MM.1S (cell line): ENCODE results near the gene BIRC7.

ENCODE experiments used
- DNase-seq: peaks from one replicate; pipeline ENCODE4 v3.0.0-alpha.2; 2015
- H2AFZ ChIP-seq: fragments of 300-600 bp; sonication (generic); 2 replicates; pipeline ENCODE4 v1.6.0; 2016; ENCODE audit warnings: antibody characterized with exemption, low read length
- H3F3A ChIP-seq: fragments of 300-600 bp; sonication (generic); 2 replicates; pipeline ENCODE4 v1.6.1; 2016; ENCODE audit warnings: mild to moderate bottlenecking, antibody characterized with exemption, low read length, moderate library complexity, mixed read lengths; ENCODE audit not compliant: insufficient read depth
- H3K27ac ChIP-seq: fragments of 300-600 bp; sonication (generic); 2 replicates; pipeline ENCODE4 v1.5.1; 2016; ENCODE audit warnings: mild to moderate bottlenecking, low read length
- H3K27me3 ChIP-seq: fragments of 300-600 bp; sonication (generic); replicated peaks from 2 replicates; pipeline ENCODE4 v1.6.0; 2016; ENCODE audit warnings: low read length; ENCODE audit not compliant: insufficient read depth
- H3K36me3 ChIP-seq: fragments of 300-600 bp; sonication (generic); replicated peaks from 2 replicates; pipeline ENCODE4 v1.6.1; 2016; ENCODE audit warnings: mild to moderate bottlenecking, low read length, mixed read lengths; ENCODE audit not compliant: insufficient read depth
- H3K4me1 ChIP-seq: fragments of 300-600 bp; sonication (generic); 2 replicates; pipeline ENCODE4 v1.6.1; 2016; ENCODE audit warnings: low read length, mixed read lengths
- H3K4me2 ChIP-seq: fragments of 300-600 bp; sonication (generic); 2 replicates; pipeline ENCODE4 v1.6.0; 2016; ENCODE audit warnings: low read depth, low read length
- H3K4me3 ChIP-seq: fragments of 300-600 bp; sonication (generic); 2 replicates; pipeline ENCODE4 v1.5.1; 2016; ENCODE audit warnings: low read length, mixed read lengths
- H3K79me2 ChIP-seq: fragments of 300-600 bp; sonication (generic); 2 replicates; pipeline ENCODE4 v1.6.1; 2016; ENCODE audit warnings: mixed run types, low read length, mixed read lengths
- H3K9ac ChIP-seq: fragments of 300-600 bp; sonication (generic); 2 replicates; pipeline ENCODE4 v1.6.1; 2016; ENCODE audit warnings: low read length, mixed read lengths
- H3K9me2 ChIP-seq: fragments of 300-600 bp; sonication (generic); replicated peaks from 2 replicates; pipeline ENCODE4 v1.6.1; 2016; ENCODE audit warnings: mild to moderate bottlenecking, low read length, mixed read lengths; ENCODE audit not compliant: insufficient read depth
- H3K9me3 ChIP-seq: fragments of 300-600 bp; sonication (generic); replicated peaks from 2 replicates; pipeline ENCODE4 v1.6.1; 2016; ENCODE audit warnings: mild to moderate bottlenecking, low read length, mixed read lengths; ENCODE audit not compliant: insufficient read depth
- H4K20me1 ChIP-seq: fragments of 300-600 bp; sonication (generic); 2 replicates; pipeline ENCODE4 v1.6.1; 2016; ENCODE audit warnings: mild to moderate bottlenecking, low read length, moderate library complexity, mixed read lengths; ENCODE audit not compliant: insufficient read depth
- EZH2 ChIP-seq: fragments of 300-600 bp; sonication (generic); optimal IDR thresholded peaks from 2 replicates; pipeline ENCODE3; 2017; ENCODE audit warnings: low read depth, mild to moderate bottlenecking, antibody characterized with exemption, low read length, mixed read lengths
- EZH2phosphoT487 ChIP-seq: fragments of 300-600 bp; sonication (generic); IDR thresholded peaks from 2 replicates; pipeline ENCODE4 v1.6.1; 2018; ENCODE audit warnings: antibody characterized with exemption, low read length
- TF ChIP-seq, protein P1 (sequence below): fragments of 300-600 bp; sonication (generic); IDR thresholded peaks from 2 replicates; pipeline ENCODE4 v1.5.1; 2016; ENCODE audit warnings: antibody characterized with exemption, low read length, mixed read lengths

Gene BIRC7

GRCh38 chr20:63192721-63193120 is 43.0 kb upstream of the BIRC7 start:
- peaks cover 17% of the 10 kb centered on the region for H4K20me1 ChIP-seq
- H3K4me3 ChIP-seq, result no peak overlapping the region
- no peak overlapping the region for H2AFZ ChIP-seq
- H3K9me2 ChIP-seq, result no peaks in the 10 kb centered on the region
- no peak overlapping the region for H3K27ac ChIP-seq
- no peak overlapping the region for H3K4me2 ChIP-seq
- H3F3A ChIP-seq, result no peaks in the 10 kb centered on the region
- TF ChIP-seq EZH2, result no peak
- TF ChIP-seq, protein P1, sequence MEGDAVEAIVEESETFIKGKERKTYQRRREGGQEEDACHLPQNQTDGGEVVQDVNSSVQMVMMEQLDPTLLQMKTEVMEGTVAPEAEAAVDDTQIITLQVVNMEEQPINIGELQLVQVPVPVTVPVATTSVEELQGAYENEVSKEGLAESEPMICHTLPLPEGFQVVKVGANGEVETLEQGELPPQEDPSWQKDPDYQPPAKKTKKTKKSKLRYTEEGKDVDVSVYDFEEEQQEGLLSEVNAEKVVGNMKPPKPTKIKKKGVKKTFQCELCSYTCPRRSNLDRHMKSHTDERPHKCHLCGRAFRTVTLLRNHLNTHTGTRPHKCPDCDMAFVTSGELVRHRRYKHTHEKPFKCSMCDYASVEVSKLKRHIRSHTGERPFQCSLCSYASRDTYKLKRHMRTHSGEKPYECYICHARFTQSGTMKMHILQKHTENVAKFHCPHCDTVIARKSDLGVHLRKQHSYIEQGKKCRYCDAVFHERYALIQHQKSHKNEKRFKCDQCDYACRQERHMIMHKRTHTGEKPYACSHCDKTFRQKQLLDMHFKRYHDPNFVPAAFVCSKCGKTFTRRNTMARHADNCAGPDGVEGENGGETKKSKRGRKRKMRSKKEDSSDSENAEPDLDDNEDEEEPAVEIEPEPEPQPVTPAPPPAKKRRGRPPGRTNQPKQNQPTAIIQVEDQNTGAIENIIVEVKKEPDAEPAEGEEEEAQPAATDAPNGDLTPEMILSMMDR, result no peak
- TF ChIP-seq EZH2phosphoT487, result no peak
- no peak for DNase-seq
- no peak overlapping the region for H3K9ac ChIP-seq
- no peaks in the 10 kb centered on the region for H3K9me3 ChIP-seq
- peaks cover 14% of the 10 kb centered on the region for H3K79me2 ChIP-seq
- no peaks in the 10 kb centered on the region for H3K27me3 ChIP-seq
- H3K36me3 ChIP-seq, result peaks cover 5% of the 10 kb centered on the region; the same call in 1 of the 2 replicates
- no peaks in the 10 kb centered on the region for H3K4me1 ChIP-seq

DNA sequence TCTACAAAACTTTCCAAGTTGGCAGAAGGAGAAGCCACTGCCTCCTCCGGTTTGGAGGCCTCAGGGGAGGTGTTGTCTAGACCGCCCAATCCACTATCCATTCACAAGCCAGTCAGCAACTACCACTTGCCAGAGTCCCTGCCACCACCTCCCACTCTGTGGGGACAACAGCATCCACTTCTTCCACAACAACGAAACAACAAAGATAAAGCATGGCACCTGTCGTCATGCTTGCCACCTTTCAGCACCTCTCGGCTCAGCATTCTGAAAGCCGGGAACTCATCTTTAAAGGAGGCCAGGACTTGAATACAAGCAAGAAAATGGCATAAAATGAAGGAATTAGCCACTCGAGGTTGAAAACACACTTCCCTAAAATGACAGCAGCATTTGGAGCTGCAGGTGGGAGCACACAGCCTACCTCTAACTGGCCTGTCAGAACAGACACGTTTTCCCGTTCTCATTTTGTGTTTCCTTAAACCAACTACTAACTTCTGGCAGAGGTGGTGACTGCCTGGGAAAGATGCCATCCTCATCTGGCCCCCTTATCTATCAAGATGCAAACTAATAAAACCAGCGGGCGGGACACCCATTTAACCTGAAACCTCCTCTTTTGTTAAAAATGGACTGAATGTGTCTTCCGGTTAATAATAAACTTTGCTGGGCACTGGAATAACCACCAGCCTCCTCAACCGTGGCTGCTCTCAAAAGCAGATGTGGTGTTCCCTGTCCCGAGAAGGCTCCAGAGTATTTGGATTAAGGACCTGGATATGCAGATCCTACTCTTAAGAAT is 41.5 kb upstream of the BIRC7 start:
- no peak overlapping the region for H3K9ac ChIP-seq
- no peak overlapping the region for H3K4me3 ChIP-seq
- DNase-seq, result no peak
- H3K36me3 ChIP-seq, result peaks cover 5% of the 10 kb centered on the region; the same call in 1 of the 2 replicates
- no peak for TF ChIP-seq EZH2
- TF ChIP-seq, protein P1, result no peak
- TF ChIP-seq EZH2phosphoT487, result no peak
- no peaks in the 10 kb centered on the region for H3F3A ChIP-seq
- H3K27me3 ChIP-seq, result no peaks in the 10 kb centered on the region
- peaks cover 28% of the 10 kb centered on the region for H3K79me2 ChIP-seq
- H3K27ac ChIP-seq, result no peak overlapping the region
- H3K9me2 ChIP-seq, result no peaks in the 10 kb centered on the region
- no peak overlapping the region for H3K4me2 ChIP-seq
- H3K9me3 ChIP-seq, result no peaks in the 10 kb centered on the region
- peaks cover 25% of the 10 kb centered on the region for H4K20me1 ChIP-seq
- H3K4me1 ChIP-seq, result no peaks in the 10 kb centered on the region
- no peak overlapping the region for H2AFZ ChIP-seq

DNA sequence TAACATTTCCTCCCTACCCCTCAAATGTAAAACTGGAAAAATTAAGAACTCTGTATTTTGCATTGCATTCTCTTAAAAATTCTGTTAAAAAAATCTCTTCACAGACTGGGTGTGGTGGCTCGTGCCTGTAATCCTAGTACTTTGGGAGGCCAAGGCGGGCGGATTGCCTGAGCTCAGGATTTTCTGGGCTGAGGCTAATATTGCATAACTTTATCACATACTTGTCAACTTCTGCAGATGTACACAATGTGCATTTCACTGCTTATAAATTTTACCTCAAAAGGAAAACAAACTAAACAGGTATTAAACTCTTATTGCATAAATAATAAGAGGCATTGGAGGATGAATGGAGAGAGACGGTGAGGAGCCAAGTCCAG is 40.9 kb upstream of the BIRC7 start:
- Histone ChIP-seq H2AFZ (no peak overlapping the region), H3F3A (no peaks in the 10 kb centered on the region), H3K27ac (no peak overlapping the region), H3K9me3 (no peaks in the 10 kb centered on the region), H3K9ac (no peak overlapping the region), H3K27me3 (no peaks in the 10 kb centered on the region), H3K4me1 (no peaks in the 10 kb centered on the region), H3K36me3 (peaks cover 5% of the 10 kb centered on the region; the same call in 1 of the 2 replicates), H4K20me1 (peaks cover 28% of the 10 kb centered on the region), H3K4me3 (no peak overlapping the region), H3K9me2 (no peaks in the 10 kb centered on the region), H3K4me2 (no peak overlapping the region), H3K79me2 (peaks cover 33% of the 10 kb centered on the region)
- TF ChIP-seq, protein P1, result no peak
- TF ChIP-seq EZH2phosphoT487 (no peak), EZH2 (no peak)
- no peak for DNase-seq
